GM18511 (cell line): Measurements from ENCODE around the gene IL3RA.

Experiments
- ATAC-seq: cut with Tn5 transposase; IDR thresholded peaks from one replicate; pipeline ENCODE4 v1.9.1; 2021; ENCODE audit warnings: mild to moderate bottlenecking, moderate library complexity; ENCODE audit not compliant: unreplicated experiment

Gene IL3RA

DNA sequence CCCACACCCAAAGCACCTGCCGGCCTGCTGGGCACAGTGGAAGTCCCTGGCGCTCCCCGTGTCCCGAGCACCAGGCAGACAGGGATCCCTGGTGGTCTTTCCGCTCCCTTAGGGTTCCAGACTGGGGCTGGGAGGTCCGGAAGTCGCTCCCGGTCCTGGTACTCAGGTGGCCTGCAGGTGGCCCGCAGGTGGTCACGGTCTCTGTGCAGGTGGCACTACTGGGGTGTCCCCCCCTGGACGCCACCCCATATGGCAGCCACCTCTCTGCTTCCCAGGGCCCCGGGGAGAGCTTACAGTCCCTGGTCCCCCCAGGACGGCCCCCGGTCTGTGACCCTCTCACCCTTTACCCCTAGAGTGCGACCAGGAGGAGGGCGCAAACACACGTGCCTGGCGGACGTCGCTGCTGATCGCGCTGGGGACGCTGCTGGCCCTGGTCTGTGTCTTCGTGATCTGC is 41.7 kb downstream of the IL3RA start:
- no peak for ATAC-seq

DNA sequence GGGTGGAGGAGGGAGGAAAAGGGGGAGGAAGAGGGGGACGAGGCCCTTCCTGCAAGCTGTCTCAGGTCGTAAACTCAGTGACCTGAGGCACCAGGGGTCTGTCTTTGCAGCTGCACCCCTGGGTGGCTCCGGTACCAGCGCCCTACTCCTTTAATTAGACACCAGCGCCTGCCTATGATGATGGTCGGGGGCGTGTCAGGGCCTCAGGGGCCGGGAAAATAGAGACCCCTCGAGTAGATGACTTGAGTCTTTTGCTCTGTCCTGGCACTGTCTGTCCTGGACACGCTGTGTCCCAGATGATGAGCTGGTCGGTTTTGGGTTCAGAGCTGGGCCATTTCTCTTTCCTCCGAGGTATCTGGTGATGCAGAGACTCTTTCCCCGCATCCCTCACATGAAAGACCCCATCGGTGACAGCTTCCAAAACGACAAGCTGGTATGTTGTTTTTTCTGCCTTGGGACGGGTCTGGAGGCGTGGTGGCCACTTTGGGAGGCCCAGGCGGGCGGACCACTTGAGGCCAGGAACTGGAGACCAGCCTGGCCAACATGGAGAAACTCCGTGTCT is 44.2 kb downstream of the IL3RA start:
- no peak for ATAC-seq

DNA sequence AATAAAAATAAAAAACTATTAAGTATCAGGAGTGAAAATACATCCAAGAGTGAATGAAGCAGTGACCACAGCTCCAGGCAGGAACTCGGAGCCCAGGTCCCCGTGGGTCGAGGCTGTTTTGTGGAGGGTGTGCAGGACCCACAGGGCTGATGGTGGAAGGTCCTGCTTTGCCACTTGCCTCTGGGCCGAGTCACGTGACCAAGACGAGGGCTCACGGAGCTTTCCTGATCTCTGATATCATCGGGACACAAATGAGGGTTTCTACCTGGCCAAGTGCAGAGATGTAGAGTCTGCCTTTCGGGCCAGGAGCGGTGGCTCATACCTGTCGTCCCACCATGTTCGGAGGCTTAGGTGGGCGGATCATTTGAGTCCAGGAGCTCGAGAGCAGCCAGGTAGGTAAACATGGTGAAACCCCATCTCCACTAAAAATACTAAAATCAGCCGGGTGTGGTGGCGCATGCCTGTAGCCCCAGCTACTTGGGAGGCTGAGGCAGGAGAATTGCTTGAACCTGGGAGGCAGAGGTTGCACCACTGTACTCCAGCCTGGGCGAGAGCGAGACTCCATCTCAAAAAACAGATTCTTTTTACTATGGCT is 48.2 kb downstream of the IL3RA start:
- ATAC-seq = no peak

DNA sequence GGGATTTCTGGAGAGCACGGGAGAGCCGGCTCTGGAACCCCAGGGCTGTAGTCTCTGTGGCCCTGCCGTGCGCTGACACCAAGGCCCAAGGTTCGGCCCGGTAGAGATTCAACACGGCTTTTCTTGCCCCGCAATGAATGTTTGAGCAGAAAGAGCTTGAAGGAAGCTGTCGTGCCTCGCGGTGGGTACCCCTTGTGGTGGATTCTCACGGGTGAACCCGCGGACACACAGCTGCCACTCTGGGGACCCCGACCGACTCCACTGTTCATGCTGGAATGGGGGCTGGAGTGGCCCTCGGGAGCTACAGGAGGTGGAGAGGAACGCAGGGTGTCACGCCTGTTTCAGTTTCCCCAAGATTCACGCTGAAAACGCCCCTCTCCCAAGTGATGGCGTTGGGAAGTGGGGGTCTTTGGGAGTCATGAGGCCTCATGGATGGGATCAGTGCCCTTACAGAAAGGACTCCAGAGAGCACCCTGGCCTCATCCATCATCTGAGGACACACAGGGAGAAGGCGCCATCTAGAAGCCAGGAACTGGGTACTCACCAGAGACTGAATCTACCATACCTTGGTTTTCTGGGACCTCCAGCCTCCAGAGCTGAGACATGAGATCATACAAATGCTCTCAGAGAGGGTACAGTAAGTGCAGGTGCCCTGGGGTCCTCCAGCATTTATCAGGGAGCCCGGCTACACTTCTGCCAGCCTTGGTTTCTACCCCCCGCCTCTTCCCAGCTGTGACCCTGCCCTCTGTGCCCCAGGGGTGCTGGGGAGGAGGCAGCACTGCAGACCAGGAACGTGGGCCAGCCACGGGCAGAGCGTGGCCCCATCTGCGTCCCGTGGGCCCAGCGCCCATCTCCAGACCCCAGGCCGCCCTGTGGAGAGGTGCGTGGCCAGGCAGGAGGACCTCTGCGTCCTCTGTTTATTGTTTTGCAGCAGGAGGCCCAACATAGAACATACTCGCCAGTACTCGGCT is 49.0 kb downstream of the IL3RA start:
- no peak for ATAC-seq

DNA sequence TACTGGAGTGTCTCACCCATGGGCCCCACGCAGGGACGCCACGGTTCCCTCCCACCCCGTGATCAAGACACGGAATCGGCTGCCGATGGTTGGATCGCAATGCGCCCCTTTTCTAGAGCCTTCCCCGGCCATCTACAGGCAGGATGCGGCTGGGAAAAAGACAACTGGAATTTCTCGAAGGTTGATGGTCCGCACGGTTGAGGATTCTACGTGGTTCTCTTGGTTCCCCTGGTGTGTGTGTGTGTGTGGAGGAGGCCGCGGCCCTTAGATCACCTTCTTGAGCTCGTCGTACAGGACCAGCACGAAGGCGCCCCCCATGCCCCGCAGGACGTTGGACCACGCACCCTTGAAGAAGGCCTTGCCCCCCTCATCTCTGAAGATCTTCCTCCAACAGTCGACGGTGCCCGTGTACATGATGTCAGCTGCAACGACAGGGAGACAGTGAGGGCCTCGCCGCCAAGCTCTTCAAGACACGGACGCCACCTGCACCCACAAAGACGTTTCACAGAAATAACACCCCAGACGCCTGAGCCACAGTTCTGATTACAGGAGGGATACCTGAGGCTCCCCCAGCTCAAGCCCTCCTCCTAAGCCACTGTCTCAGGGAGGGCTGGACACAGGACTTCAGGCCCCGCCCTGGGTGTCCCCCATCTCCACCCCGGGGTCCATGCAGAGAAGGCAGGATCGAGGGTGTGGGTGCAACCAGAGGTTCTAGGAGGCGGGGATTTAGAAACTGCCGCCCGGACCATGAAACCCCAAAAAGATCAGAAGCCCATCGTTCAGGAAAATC is 49.9 kb downstream of the IL3RA start:
- no peak for ATAC-seq

DNA sequence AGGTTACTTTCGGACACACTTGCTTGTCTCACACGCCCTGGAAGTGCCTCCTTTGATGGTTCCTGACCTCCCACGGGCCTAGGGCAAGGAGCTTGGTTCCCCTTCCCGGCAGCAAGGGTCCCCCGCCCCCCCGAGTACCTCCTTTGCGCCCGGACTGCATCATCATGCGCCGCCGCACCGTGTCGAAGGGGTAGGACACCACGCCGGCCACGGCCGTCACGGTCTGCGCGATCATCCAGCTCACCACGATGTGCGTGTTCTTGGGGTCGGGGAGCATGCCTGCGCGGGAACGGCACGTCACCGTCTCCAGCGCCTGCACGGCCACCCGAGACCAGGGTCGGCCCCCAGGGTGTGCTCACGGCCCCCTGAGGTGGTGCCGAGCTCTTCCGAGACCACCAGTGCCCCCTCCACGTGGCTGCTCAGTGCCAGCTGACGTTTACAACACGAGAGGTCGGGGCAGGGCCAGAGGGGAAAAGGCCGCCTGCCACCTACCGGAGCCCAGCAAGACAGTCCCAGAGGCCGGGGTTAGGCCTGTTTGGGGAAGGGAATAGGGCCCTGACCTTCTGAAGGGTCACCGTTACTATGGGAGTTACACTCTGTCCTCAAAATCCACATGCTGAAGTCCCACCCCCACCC is 50.7 kb downstream of the IL3RA start:
- no peak for ATAC-seq

DNA sequence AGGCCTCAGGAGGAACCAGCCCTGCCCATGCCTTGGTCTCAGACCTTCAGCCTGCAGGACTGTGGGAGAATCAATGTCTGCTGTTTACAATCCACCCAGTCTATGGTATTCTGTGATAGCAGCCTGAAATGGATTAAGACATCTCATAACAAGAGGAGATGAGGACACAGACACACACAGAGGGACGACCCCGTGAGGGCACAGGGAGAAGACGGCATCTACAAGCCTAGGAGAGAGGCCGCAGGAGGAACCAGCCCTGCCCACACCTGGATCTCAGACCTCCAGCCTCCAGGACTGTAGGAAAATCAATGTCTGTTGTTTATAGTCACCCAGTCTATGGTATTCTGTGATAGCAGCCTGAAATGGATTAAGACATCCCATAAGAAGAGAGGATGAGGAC is 52.1 kb downstream of the IL3RA start:
- ATAC-seq = no peak

DNA sequence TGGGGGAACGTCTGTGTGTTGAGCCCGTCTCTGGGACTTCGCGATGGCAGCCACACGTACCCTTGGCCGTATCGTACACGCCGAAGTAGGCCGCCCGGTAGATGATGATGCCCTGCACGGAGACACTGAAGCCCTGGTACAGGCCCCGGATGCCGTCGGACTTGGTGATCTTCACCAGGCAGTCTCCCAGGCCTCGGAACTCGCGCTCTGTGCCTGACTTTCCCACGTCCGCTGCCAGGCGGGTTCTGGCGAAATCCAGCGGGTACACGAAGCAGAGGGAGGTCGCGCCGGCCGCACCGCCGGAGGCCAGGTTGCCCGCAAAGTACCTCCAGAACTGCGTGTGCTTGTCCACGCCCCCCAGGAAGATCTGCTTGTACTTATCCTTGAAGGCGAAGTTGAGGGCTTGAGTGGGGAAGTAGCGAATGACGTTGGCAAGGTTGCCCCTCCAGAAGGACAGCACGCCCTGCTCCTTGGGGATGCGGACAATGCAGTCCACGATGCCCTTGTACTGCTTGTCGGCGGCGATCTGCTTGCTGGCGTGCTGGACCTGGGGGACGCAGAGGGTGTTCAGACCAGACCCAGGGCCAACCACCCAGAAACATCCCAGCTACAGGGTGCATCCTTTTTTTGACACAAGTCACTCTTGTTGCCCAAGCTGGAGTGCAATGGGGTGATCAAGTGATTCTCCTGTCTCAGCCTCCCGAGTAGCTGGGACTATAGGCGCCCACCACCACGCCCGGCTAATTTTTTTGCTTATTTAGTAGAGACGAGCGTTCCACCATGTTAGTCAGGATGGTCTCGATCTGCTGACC is 52.8 kb downstream of the IL3RA start:
- ATAC-seq = no peak

DNA sequence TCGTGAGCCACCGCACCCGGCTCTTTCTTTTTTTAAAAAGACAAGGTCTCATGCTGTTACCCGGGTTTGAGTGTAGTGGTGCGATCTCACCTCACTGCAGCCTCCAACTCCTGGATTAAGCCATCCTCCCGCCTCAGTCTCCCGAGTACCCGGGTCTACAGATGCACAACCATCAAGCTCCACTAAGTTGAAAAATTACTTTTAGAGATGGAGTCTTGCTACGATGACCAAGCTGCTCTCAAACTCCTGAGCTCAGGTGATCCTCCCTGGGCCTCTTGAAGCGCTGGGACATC is 53.4 kb downstream of the IL3RA start:
- ATAC-seq = no peak

DNA sequence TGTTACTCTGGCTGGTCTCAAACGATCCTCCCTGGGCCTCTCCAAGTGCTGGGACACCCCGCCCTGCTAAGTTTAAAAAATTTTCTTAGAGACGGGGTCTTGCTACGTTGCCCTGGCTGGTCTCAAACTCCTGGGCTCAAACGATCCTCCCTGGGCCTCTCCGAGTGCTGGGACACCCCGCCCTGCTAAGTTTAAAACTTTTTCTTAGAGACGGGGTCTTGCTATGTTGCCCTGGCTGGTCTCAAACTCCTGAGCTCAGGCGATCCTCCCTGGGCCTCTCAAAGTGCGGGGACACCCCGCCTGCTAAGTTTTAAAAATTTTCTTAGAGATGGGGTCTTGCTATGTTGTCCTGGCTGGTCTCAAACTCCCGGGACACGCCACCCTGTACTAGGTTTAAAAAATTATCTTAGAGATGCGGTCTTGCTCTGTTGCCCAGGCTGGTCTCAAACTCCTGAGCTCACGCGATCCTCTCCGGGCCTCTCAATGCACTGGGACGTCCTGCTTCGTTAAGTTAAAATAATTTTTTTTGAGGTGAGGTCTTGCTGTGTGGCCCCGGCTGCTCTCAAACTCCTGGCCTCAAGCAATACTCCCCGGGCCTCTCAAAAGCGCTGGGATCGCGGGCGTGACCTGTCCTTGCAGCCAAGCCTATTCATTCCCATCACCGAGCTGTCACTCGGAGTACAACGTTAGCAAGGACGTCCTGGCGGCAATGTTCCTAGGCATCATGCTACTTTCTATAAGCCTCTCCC is 54.2 kb downstream of the IL3RA start:
- no peak for ATAC-seq

DNA sequence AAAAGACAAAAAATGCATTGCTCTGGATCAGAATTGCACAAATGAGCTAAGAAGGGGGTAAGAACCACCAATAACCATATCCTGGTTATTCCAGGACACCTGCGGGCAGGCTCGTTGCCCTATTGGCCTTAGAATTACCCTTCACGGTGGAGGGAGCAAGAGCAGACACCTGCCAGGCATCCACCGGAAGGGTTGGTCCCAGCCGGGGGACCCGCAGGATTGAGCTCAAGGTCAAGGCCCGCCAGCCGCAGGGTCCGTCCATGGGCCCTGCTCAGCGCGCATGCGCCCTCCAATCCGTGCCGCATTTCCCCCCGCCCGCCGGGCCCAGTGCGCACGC is 54.8 kb downstream of the IL3RA start:
- ATAC-seq = peak; percentile 45

DNA sequence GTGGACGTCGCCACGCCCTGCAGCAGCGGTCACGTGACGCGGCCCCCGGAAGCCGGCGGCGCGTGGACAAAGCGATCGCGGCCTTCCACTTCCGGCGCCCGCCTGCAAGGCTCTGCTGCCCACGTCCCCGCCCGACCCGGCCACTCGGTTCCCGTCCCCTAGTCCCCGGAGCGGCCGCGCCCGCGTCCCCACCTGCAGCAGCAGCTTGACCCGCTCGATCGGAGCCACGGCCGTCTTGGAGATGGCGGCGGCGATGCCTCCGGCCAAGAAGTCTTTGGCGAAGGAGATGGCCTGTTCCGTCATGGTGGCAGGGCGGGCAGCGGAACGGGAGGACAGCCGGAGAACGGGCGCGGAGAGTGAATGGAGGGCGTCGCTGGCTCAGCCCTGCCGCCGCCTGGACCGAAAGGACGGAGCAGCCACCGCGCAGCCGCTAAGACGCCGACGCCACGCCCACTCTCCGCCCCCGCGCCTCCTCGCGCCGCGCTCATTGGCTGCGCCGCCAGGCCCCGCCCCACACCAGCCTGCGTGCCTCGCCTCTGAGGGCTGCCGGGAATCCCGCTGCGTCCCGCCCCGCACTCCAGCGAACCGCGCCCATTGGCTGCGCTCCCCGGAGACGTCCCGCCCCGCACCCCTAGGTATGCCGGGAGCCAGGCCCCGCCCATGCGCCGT is 55.3 kb downstream of the IL3RA start, which contains the start of gene SLC25A6:
Gene SLC25A6, minus strand, starts transcription at position 407 of the 669 bp plus-strand sequence. Its CDS starts 104 bp downstream, at position 303.
- peak; percentile 95 for ATAC-seq

DNA sequence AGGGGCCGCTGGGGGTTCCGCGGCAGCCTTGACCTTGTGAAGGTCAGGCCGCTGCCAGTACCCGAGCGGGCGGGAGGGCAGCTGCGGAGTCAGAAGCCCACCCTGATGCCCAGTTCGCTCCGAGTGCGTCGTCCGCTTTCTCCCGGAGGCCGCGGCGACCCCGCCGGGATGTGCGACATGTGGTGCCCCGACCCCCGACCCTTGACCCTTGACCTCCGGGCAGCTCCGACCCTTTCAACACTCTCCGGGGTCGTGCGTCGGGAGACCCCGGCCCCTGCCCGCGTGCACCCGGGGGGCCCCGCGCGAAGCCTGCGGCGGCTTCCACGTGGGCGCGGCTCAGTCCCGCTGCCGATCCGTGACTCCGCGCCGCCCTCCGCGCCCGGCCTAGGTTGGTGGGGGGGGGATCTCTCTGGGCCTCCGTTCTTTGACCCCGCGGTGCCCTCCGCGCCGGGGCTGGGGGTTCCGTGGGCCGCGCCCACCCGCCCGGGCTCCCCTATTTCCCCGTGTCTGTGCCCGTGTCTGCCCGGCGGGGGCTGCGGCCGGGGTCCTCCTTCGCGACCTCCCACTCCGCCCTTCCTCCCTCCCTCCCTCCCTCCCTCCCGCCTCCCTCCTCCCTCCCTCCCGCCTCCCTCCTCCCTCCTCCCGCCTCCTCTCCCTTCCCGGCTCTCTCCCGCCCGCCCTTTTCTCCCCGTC is 55.9 kb downstream of the IL3RA start:
- peak; percentile 35 for ATAC-seq

DNA sequence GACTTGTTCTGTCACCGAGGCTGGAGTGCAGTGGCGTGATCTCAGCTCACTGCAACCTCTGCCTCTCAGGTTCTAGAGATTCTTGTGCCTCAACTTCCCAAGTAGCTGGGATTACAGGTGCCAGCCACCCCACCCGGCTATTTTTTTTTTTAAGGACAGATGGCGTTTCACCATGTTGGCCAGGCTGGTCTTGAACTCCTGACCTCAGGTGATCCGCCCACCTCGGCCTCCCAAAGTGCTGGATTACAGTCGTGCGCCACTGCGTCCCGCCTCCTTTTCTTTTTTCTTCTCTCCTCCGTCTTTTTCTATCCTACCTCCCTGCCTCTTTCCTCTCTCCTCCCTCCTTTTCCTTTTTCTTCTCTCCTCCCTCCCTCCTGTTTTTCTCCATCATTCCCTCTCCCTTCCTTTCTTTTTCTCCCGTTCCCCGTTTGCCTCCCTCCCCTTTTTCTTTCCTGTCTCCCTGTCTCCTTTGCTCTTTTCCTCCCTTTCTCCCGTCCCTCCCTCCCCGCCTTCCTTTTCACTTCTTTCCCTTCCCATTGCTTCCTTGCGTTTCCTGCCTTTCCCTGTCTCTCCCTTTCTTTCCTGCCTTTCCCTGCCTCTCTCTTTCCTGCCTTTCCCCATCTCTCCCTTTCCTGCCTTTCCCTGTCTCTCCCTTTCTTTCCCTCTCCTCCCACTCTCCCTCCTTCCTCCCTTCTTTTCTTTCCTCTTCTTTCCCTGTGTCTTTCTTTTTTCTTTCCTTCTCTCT is 57.5 kb downstream of the IL3RA start:
- ATAC-seq = no peak

DNA sequence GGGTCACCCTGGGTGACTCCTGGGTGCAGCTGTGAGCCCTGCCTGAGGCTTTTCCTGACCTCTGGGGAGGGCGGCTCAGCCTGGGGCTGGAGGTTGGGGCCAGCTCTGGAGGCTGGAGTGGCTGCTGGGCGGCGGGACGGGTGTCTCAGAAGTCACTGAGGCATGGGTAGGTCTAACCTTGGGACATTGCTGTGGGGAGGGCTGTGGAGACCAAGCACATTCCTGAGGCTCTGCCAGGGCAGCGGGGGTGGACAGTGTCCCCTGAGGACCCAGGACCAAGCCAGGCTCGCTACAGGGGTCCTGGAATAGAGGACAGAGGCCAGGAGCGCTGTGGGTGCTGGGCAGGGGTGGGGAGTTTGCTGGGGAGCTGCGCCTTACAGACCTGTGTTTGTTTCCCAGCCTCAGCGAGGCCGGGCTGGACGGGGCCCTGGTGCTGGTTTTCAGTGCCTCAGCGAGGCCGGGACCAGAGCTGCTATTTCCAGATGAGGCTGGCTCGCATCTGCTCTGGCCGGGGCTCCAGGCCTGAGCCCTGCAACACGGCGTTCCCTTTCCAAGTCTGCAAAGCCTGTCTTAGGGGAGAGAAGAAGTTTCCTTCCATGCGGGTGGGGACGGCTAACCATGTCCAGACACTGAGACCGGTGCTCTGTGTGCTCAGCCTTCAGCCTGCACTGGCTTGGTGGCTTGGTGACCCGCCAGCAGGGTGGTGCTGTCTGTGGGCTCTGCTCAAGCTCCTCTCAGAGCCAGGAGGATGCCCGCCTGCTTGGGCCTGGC is 58.3 kb downstream of the IL3RA start:
- ATAC-seq = no peak

DNA sequence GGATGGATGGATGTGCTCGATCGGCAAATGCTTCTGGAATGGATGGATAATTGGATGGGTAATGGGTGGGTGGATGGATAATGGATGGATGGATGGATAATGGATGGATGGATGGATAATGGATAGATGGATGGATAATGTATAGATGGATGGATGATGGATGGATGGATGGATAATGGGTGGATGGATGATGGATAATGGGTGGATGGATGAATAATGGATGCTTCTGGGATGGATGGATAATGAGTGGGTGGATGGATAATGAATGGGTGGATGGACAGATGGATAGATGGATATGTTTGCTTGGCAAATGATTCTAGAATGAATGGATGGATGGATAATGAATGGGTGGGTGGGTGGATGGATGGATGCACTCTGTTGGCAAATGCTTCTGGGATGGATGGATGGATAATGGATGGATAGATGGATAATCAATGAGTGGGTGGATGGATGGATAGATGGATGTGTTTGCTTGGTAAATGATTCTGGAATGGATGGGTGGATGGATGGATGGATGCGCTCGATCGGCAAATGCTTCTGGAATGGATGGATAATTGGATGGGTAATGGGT is 59.1 kb downstream of the IL3RA start:
- ATAC-seq = no peak
